Cardiac muscle cell (in vitro differentiated cells and primary cell): ENCODE measurements around the gene IFI27L2. TPM values are rescaled to one million over a fixed set of nuclear protein-coding genes. Genes with fewer than 3 reads are reported as not detected.

ENCODE experiments used
- DNase-seq, 2 donors: peaks; one replicate each; pipeline versions ENCODE4 v3.0.0 to v3.0.0-alpha.2; 2010 to 2017; ENCODE audit warnings: low read depth in 1 of 2, low spot score in 1 of 2
- H3K27ac ChIP-seq: fragments of 200-600 bp; sonication (generic); 2 replicates; pipeline ENCODE4 v1.5.1; 2016
- H3K27me3 ChIP-seq: fragments of 200-600 bp; sonication (generic); 2 replicates; pipeline ENCODE4 v1.6.0; 2016; ENCODE audit warnings: control low read depth
- H3K36me3 ChIP-seq: fragments of 200-600 bp; sonication (generic); 2 replicates; pipeline ENCODE4 v1.5.1; 2016; ENCODE audit warnings: control low read depth
- H3K4me1 ChIP-seq: fragments of 200-600 bp; sonication (generic); 2 replicates; pipeline ENCODE4 v1.8.1; 2017; ENCODE audit warnings: low read depth, mild to moderate bottlenecking, mixed run types
- H3K4me3 ChIP-seq: fragments of 200-600 bp; sonication (generic); 2 replicates; pipeline ENCODE4 v1.5.1; 2016; ENCODE audit warnings: mild to moderate bottlenecking
- H3K9me3 ChIP-seq: fragments of 200-600 bp; sonication (generic); 2 replicates; pipeline ENCODE4 v1.5.1; 2017; ENCODE audit warnings: low read depth, mild to moderate bottlenecking, control low read depth
- CTCF ChIP-seq: IDR thresholded peaks from 2 replicates; pipeline ENCODE4 v1.5.1; 2012; ENCODE audit warnings: low read depth, mild to moderate bottlenecking, low read length
- polyA plus RNA-seq: library from polyadenylated mRNA; unstranded; fragments of >200 nt; fragmentation: Nextera tagmentation; extraction: Ambion mirVana; gene quantifications from 2 replicates; pipeline ENCODE4 v1.2.1, GENCODE V29; 2016
- total RNA-seq: library from RNA; depleted of rRNA; stranded (reverse); fragments of >200 nt; gene quantifications from 2 replicates; pipeline ENCODE4 v1.2.3, GENCODE V29; 2016

The IFI27L2 gene
- total and polyA plus RNA-seq, 2 experiments from 2014 or later, result 251 to 257 TPM

GRCh38 chr14:94119071-94119470, 10.3 kb downstream of the IFI27L2 start:
- Histone ChIP-seq H3K36me3 (no peaks in the 10 kb centered on the region), H3K4me3 (no peak overlapping the region), H3K27ac (no peak overlapping the region), H3K9me3 (no peaks in the 10 kb centered on the region), H3K4me1 (no peaks in the 10 kb centered on the region), H3K27me3 (no peaks in the 10 kb centered on the region)
- TF ChIP-seq CTCF, result no peak
- DNase-seq, result no peak

- no peak overlapping the region for H3K27ac ChIP-seq
- no peaks in the 10 kb centered on the region for H3K9me3 ChIP-seq
- no peaks in the 10 kb centered on the region for H3K36me3 ChIP-seq
- H3K4me3 ChIP-seq, result no peak overlapping the region
- no peaks in the 10 kb centered on the region for H3K4me1 ChIP-seq
- DNase-seq, result no peak
- no peak for TF ChIP-seq CTCF
- H3K27me3 ChIP-seq, result no peaks in the 10 kb centered on the region
These were observed 11.5 kb downstream of the IFI27L2 start for GRCh38 chr14:94117856-94118255.

- TF ChIP-seq CTCF, result no peak
- no peaks in the 10 kb centered on the region for H3K27me3 ChIP-seq
- H3K4me3 ChIP-seq, result no peak overlapping the region
- no peaks in the 10 kb centered on the region for H3K9me3 ChIP-seq
- H3K27ac ChIP-seq, result no peak overlapping the region
- no peaks in the 10 kb centered on the region for H3K36me3 ChIP-seq
- no peak for DNase-seq
- no peaks in the 10 kb centered on the region for H3K4me1 ChIP-seq
These were observed 12.7 kb downstream of the IFI27L2 start for GRCh38 chr14:94116701-94117100.

DNA sequence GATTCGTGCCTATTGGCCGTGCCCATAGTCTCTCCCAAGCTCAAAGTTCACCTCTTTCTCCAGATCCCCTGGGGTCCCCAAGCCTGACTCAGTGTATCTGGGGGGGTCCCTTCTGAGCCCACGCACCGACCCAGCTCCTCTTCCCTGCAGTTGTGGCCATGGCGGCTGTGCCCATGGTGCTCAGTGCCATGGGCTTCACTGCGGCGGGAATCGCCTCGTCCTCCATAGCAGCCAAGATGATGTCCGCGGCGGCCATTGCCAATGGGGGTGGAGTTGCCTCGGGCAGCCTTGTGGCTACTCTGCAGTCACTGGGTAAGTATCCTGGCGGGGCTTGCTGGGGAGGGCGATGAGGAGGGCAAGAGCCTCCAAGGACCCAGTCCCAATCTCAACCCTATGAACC, 13.8 kb downstream of the IFI27L2 start:
- no peak for TF ChIP-seq CTCF
- no peaks in the 10 kb centered on the region for H3K27me3 ChIP-seq
- no peaks in the 10 kb centered on the region for H3K9me3 ChIP-seq
- no peak overlapping the region for H3K27ac ChIP-seq
- H3K4me1 ChIP-seq, result no peaks in the 10 kb centered on the region
- H3K4me3 ChIP-seq, result no peak overlapping the region
- DNase-seq, result no peak
- no peaks in the 10 kb centered on the region for H3K36me3 ChIP-seq

DNA sequence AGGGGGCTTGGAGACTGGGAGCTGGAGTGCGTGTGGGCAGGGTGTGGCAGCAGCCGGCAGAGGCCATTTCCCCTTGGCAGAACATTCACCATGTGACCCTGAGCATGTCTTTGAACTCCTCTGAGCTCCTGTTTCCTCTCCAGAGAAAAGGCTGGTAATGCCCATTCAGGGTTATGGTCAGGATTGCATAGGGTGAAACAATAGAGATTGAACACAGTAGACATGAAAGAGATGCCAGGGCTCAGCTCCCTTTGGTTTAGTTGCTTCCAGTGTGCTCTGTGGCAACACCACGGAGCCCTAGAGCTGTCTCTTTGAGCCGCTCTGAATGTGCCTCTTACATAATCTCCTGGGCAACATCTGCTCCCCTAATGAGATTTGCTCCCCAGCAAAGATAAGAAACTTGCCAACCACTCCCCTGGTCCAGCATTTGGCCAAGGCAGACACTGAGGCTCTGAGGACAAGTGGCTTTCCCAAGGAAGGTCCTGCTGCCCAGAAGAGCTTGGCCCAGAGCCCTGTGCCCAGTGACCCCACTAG, 14.3 kb downstream of the IFI27L2 start:
- H3K36me3 ChIP-seq, result no peaks in the 10 kb centered on the region
- H3K27me3 ChIP-seq, result no peaks in the 10 kb centered on the region
- H3K4me1 ChIP-seq, result no peaks in the 10 kb centered on the region
- no peak overlapping the region for H3K4me3 ChIP-seq
- TF ChIP-seq CTCF, result no peak
- H3K27ac ChIP-seq, result no peak overlapping the region
- peak in 1 of 2 donors; percentile 38 for DNase-seq
- no peaks in the 10 kb centered on the region for H3K9me3 ChIP-seq
